Activated naive CD8-positive, alpha-beta T cell treated with anti-CD3 and anti-CD28 coated beads, Interleukin-2, amount 10 ng/mL, durations not matched to agents 7 days and 5 days (primary cell): ENCODE data around the gene GNG4. TPM values are rescaled to one million over a fixed set of nuclear protein-coding genes. Genes with fewer than 3 reads are reported as not detected.
"Not testable (repeated sequence)": the region's sequence is repeated elsewhere in the genome, so short reads cannot be mapped to it uniquely, and the experiment has no call there.

ENCODE experiments used
- ATAC-seq: fragments of 150-1000 bp; cut with Tn5 transposase; one replicate; pipeline ENCODE4 v1.10.0; 2021; ENCODE audit warnings: low read depth, moderate library complexity
- POLR2A ChIA-PET: fragments of 350-600 bp; sonication (Branson Sonifier 250); formaldehyde crosslinking; loops from one replicate; lab custom pipeline; 2021; ENCODE audit warnings: antibody characterized with exemption; lab: Charles Lee
- DNase-seq: peaks from one replicate; pipeline ENCODE4 v3.0.0; 2021
- H3K27ac Mint-ChIP-seq: one replicate; pipeline ENCODE4 v1.8.0; 2022; ENCODE audit warnings: mild to moderate bottlenecking, mixed read lengths
- H3K27me3 Mint-ChIP-seq: one replicate; pipeline ENCODE4 v1.8.0; 2022; ENCODE audit warnings: mild to moderate bottlenecking, moderate library complexity, mixed read lengths
- H3K36me3 Mint-ChIP-seq: one replicate; pipeline ENCODE4 v1.8.0; 2021; ENCODE audit warnings: mild to moderate bottlenecking, mixed read lengths
- H3K4me1 Mint-ChIP-seq: one replicate; pipeline ENCODE4 v1.8.0; 2021; ENCODE audit warnings: mixed read lengths
- H3K4me3 Mint-ChIP-seq: one replicate; pipeline ENCODE4 v1.8.0; 2022; ENCODE audit warnings: mild to moderate bottlenecking, moderate library complexity, mixed read lengths
- H3K9me3 Mint-ChIP-seq: one replicate; pipeline ENCODE4 v1.8.0; 2021; ENCODE audit warnings: mixed read lengths
- total RNA-seq, 2 experiments: library from RNA; stranded (reverse); gene quantifications; one replicate each; pipeline ENCODE4 v1.2.3, GENCODE V29; 2021

Gene GNG4
- total RNA-seq, 2 experiments from 2014 or later, result not detected

DNA sequence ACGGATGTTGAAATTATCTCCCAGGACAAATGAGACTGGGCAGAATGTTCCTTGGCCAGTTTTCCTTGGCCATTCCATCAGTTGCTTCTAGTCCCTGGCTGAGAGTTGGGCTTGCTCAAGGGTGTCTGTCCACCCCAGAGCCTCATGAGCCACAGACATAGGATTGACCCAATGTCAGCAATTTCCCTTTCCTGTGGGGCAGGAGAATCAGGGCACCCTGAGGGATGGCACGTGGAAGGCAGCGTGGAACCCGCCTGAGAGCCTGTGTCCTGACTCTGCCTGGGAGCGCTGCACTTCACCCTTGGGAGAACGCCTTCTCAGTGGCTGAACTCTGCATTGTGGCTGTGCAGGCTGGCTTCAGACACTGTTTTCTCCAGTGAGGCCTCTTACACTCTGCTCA is 74.0 kb downstream of the GNG4 start:
- Mint-ChIP-seq H3K27me3 (peaks cover 5% of the 10 kb centered on the region), H3K4me3 (no peak overlapping the region), H3K9me3 (peaks cover 1% of the 10 kb centered on the region), H3K4me1 (no peaks in the 10 kb centered on the region), H3K27ac (no peak overlapping the region), H3K36me3 (no peaks in the 10 kb centered on the region)
- POLR2A ChIA-PET, result no interaction called here
- no peak for DNase-seq
- ATAC-seq, result no peak

DNA sequence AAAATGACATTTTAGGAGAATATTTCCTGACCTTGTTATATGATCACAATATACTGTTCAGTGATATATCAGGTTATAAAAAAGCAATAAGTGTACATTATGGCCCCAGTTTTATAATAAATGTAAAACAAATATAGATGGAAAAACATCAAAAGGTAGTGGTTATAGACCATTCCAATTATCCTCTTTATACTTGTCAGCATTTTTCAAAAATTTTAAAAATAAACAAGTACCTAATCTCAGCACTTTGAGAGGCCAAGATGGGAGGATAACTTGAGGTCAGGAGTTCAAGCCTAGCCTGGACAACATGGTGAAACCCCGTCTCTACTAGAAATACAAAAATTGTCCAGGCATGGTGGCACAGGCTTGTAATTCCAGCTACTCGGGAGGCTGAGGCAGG is 75.7 kb downstream of the GNG4 start:
- peaks cover 5% of the 10 kb centered on the region for H3K27me3 Mint-ChIP-seq
- H3K4me1 Mint-ChIP-seq, result peaks cover 2% of the 10 kb centered on the region
- DNase-seq (no peak), ATAC-seq (no peak)
- no peaks in the 10 kb centered on the region for H3K36me3 Mint-ChIP-seq
- H3K9me3 Mint-ChIP-seq, result no peaks in the 10 kb centered on the region
- H3K4me3 Mint-ChIP-seq, result no peak overlapping the region
- H3K27ac Mint-ChIP-seq, result no peak overlapping the region
- POLR2A ChIA-PET, result no interaction called here

DNA sequence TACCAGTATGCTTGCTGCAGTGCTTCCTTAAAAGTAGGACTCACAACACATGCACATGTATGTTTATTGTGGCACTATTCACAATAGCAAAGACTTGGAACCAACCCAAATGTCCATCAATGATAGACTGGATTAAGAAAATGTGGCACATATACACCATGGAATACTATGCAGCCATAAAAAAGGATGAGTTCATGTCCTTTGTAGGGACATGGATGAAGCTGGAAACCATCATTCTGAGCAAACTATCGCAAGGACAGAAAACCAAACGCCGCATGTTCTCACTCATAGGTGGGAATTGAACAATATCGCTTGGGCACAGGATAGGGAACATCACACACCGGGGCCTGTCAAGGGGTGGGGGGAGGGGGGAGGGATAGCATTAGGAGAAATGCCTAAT is 76.6 kb downstream of the GNG4 start:
- DNase-seq, H3K9me3 Mint-ChIP-seq, H3K27me3 Mint-ChIP-seq, H3K36me3 Mint-ChIP-seq, H3K4me3 Mint-ChIP-seq, H3K4me1 Mint-ChIP-seq, H3K27ac Mint-ChIP-seq, POLR2A ChIA-PET, ATAC-seq: not testable (repeated sequence)

GRCh38 chr1:235571482-235571881 is 78.1 kb downstream of the GNG4 start:
- Mint-ChIP-seq H3K4me1 (peaks cover 16% of the 10 kb centered on the region), H3K27ac (no peak overlapping the region), H3K27me3 (peaks cover 3% of the 10 kb centered on the region), H3K36me3 (peaks cover 2% of the 10 kb centered on the region), H3K4me3 (no peak overlapping the region), H3K9me3 (no peaks in the 10 kb centered on the region)
- POLR2A ChIA-PET, result interaction anchor here (0.6 kb wide), 1 partner anchor 851 kb away, joined by 3 read pairs; no protein-coding TSS in a partner anchor
- ATAC-seq, result no peak
- DNase-seq, result no peak

GRCh38 chr1:235567812-235568503 is 81.6 kb downstream of the GNG4 start:
- Mint-ChIP-seq H3K4me3 (peak overlapping the region; percentile 58), H3K9me3 (no peaks in the 10 kb centered on the region), H3K27me3 (peaks cover 10% of the 10 kb centered on the region), H3K36me3 (peaks cover 2% of the 10 kb centered on the region), H3K4me1 (peaks cover 16% of the 10 kb centered on the region), H3K27ac (peak overlapping the region; percentile 50)
- DNase-seq, result no peak
- POLR2A ChIA-PET, result no interaction called here
- peak; percentile 93 for ATAC-seq

GRCh38 chr1:235566084-235566483 is 83.5 kb downstream of the GNG4 start:
- Mint-ChIP-seq H3K36me3 (peaks cover 2% of the 10 kb centered on the region), H3K4me1 (peaks cover 16% of the 10 kb centered on the region), H3K4me3 (no peak overlapping the region), H3K27ac (no peak overlapping the region), H3K9me3 (peaks cover 4% of the 10 kb centered on the region), H3K27me3 (peaks cover 15% of the 10 kb centered on the region)
- POLR2A ChIA-PET, result no interaction called here
- DNase-seq (no peak), ATAC-seq (no peak)

DNA sequence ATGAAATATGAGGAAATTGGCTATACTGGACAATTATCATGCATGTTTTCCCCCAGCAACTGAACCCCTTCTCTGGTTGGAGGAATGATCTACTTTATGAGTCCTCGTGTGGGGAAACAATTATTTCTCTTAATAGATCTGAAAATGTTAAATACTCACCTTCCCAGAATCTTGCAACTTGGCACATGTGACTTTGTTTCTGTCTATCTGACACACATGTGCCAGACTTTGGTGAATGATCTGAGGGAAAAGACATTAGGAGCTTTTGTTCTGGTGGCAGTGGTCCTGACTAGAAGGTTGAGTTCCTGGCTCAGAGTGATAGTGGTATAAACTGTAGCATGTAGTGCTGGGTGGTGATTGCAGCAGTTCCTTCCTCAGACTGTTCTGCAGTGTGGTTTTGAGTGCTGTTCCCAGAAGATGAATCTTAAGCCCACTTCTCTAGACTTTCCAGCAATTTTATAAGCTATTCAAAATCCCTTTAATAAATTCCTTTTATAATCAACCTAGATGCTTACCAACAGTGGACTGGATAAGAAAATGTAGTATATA is 86.0 kb downstream of the GNG4 start:
- Mint-ChIP-seq H3K4me1 (peaks cover 14% of the 10 kb centered on the region), H3K36me3 (peaks cover 2% of the 10 kb centered on the region), H3K27ac (no peak overlapping the region), H3K9me3 (peaks cover 4% of the 10 kb centered on the region), H3K4me3 (no peak overlapping the region), H3K27me3 (peaks cover 15% of the 10 kb centered on the region)
- POLR2A ChIA-PET, result no interaction called here
- DNase-seq (no peak), ATAC-seq (no peak)

DNA sequence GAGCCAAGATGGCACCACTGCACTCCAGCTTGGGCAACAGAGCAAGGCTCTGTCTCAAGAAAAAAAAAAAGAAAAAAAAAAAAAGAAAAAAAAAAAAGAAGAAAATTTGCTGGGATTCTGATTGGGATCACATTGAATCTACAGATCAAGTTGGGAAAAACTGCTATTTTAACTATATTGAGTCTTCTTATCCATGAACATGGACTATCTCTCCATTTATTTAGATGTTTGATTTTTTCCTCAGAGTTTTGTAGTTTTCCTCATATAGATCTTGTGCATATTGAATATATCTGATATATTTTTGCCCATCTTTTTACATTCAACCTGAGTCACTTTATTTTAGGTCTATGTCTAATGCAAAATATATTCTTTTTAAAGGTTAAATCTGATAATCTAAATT is 87.0 kb downstream of the GNG4 start:
- Mint-ChIP-seq H3K4me1 (peaks cover 4% of the 10 kb centered on the region), H3K36me3 (peaks cover 2% of the 10 kb centered on the region), H3K9me3 (peaks cover 4% of the 10 kb centered on the region), H3K27ac (no peak overlapping the region), H3K4me3 (no peak overlapping the region), H3K27me3 (peaks cover 15% of the 10 kb centered on the region)
- ATAC-seq (no peak), DNase-seq (no peak)
- POLR2A ChIA-PET, result no interaction called here

- DNase-seq, result no peak
- no peak for ATAC-seq
- H3K27ac Mint-ChIP-seq, result no peak overlapping the region
- no peaks in the 10 kb centered on the region for H3K4me1 Mint-ChIP-seq
- peaks cover 4% of the 10 kb centered on the region for H3K9me3 Mint-ChIP-seq
- H3K4me3 Mint-ChIP-seq, result no peak overlapping the region
- POLR2A ChIA-PET, result no interaction called here
- H3K27me3 Mint-ChIP-seq, result peaks cover 9% of the 10 kb centered on the region
- no peaks in the 10 kb centered on the region for H3K36me3 Mint-ChIP-seq
Measured at GRCh38 chr1:235558621-235559169, 90.9 kb downstream of the GNG4 start.

GRCh38 chr1:235557495-235557894 is 92.1 kb downstream of the GNG4 start:
- DNase-seq (no peak), ATAC-seq (no peak)
- Mint-ChIP-seq H3K36me3 (no peaks in the 10 kb centered on the region), H3K9me3 (peaks cover 2% of the 10 kb centered on the region), H3K27me3 (peaks cover 5% of the 10 kb centered on the region), H3K27ac (no peak overlapping the region), H3K4me1 (no peaks in the 10 kb centered on the region), H3K4me3 (no peak overlapping the region)
- POLR2A ChIA-PET, result no interaction called here

DNA sequence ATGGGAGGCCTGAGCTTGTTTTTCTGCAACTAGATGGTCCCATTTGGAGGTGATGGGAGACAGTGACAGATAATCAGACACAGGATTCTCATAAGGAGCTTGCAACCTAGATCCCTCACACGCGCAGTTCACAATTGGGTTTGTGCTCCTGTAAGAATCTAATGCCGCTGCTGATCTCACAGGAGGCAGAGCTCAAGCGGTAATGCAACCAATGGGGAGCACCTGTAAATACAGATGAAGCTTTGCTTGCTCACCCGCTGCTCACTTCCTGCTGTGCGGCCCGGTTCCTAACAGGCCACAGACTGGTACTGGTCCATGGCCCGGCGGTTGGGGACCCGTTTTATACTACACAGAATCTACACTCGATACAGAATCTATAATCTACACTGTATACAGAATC is 92.8 kb downstream of the GNG4 start:
- Mint-ChIP-seq H3K27ac (no peak overlapping the region), H3K9me3 (no peaks in the 10 kb centered on the region), H3K4me1 (no peaks in the 10 kb centered on the region), H3K36me3 (no peaks in the 10 kb centered on the region), H3K27me3 (no peaks in the 10 kb centered on the region), H3K4me3 (no peak overlapping the region)
- DNase-seq, result no peak
- ATAC-seq, result no peak
- POLR2A ChIA-PET, result no interaction called here

DNA sequence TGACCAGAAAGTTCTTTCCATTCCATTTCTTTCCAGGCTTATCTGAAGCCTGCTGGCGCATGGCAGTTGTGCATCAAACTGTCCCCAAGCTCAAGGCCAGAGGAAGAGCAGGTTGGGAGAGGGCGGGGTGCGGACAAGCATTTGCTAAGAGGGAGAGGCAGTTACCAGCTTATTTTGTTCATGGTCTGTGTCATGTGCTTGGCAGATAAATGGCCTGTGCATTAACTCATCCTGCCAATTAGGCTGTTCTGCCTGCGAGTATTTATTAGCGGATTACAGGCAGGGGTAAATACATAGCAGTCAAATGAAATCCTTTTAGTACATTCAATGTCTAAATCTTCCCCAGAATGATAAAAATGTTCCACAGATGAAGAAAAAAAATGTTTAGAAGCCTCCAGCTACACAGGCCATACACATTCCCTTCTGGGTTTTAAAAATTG is 96.5 kb downstream of the GNG4 start:
- Mint-ChIP-seq H3K36me3 (no peaks in the 10 kb centered on the region), H3K4me3 (no peak overlapping the region), H3K27ac (no peak overlapping the region), H3K9me3 (no peaks in the 10 kb centered on the region), H3K27me3 (peaks cover 3% of the 10 kb centered on the region), H3K4me1 (no peaks in the 10 kb centered on the region)
- DNase-seq (no peak), ATAC-seq (no peak)
- POLR2A ChIA-PET, result no interaction called here

- Mint-ChIP-seq H3K36me3 (no peaks in the 10 kb centered on the region), H3K27ac (no peak overlapping the region), H3K27me3 (peaks cover 3% of the 10 kb centered on the region), H3K4me1 (no peaks in the 10 kb centered on the region), H3K4me3 (no peak overlapping the region), H3K9me3 (no peaks in the 10 kb centered on the region)
- ATAC-seq, result no peak
- POLR2A ChIA-PET, result no interaction called here
- no peak for DNase-seq
Measured at GRCh38 chr1:235552146-235552716, 97.4 kb downstream of the GNG4 start.
